Hematopoietic multipotent progenitor cell (in vitro differentiated cells): ENCODE data around the gene STK38. TPM values are rescaled to one million over a fixed set of nuclear protein-coding genes. Genes with fewer than 3 reads are reported as not detected.
A peak's percentile ranks its signal among the peaks of the same experiment; 100 is the strongest.

Source experiments
- DNase-seq, 3 donors: peaks; one replicate each; pipeline ENCODE4 v3.0.0-alpha.2; 2011 to 2015; ENCODE audit warnings: low read depth in 2 of 3, low spot score in 2 of 3
- total RNA-seq: library from RNA; depleted of rRNA; stranded (reverse); fragments of >200 nt; gene quantifications from one replicate; pipeline ENCODE4 v1.2.3, GENCODE V29; 2012

The STK38 gene
- total RNA-seq, 1 donor, result 13.5 TPM

DNA sequence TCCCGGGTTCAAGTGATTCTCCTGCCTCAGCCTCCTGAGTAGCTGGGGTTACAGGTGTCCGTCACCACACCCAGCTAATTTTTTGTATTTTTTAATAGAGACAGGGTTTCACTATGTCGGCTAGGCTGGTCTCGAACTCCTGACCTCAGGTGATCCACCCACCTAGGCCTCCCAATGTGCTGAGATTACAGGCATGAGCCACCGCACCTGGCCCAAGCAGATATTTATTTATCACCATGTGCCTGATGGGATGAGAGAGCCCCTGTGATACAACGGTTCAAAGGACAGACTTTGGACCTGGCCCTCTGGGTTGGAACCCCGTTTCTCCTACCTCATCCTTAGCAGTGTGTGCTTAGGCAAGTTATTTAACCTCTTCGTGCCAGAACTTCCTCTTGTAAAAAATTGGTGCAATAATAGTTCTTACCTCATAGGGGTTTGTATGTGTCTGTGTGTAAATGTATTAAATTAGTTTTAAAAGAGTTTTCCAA is 19.2 kb upstream of the STK38 start:
- DNase-seq, result no peak

DNA sequence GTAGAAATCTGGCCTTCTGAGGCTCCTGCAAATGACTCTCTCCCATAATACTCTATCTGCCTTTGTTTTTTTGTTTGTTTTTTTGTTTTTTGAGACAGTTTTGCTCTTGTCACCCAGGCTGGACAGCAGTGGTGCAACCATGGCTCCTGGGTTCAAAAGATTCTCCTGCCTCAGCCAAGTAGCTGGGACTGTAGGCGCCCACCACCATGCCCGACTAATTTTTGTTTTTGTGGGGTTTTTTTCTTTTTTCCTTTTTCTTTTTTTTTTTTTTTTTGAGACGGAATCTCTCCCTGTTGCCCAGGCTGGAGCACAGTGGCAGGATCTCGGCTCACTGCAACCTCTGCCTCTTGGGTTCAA is 16.6 kb upstream of the STK38 start:
- no peak for DNase-seq

- DNase-seq, result no peak
These were observed 16.1 kb upstream of the STK38 start for GRCh38 chr6:36563237-36563927.

GRCh38 chr6:36560822-36561221 is 13.5 kb upstream of the STK38 start:
- no peak for DNase-seq

DNA sequence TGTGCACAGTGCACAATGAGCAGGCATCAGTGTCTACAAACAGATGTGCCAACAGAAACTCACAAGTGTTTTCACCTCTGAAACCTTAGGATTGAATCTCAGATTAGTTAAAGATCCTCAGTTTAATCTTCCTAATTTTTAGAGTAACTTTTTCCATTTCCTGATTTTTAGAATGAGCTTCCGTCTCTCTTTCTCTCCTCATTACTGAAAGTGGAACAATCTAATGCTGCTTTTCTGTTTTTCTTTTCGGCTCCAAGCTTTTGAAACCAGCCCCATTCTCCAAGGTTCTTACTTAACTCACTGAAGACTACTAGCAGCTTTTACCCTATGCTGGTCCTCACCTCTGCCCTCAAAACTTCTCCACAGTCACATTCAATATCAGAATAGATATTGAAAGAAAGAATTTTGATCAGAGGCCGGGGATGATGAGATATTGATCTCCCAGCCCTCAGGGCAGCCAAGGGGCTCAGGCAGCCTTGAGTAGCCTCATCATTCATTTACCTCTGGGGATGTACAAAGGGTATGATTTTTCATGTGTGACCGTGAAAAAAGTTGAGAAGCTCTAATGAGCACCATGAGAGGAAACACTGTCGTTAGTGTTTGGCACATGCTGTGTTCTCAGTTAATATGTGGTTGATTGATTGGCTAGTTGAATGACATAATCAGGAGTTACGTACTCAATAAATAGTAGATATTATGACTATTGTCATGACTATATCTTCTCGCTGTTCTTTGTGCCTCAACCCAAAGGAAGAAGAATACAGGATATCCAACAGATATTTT is 11.9 kb upstream of the STK38 start:
- no peak for DNase-seq

DNA sequence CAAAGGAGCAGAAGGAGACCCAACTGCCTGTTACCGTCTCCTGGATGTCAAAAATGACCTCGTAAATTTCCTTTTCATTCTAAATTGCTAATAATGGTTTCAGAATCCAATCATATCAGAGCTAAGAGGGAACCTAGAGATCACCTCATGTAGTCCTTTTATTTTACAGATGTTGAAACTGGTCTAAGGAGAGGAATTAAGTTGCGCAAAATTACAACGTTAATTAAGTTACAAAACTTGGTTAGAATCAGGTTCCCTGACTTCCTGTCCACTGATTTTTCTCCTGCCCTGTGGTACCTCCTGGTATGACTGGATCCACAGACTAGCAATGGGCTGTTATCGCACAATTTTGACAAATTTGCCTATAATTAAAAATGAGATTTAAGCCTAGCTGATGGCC is 9.0 kb upstream of the STK38 start:
- no peak for DNase-seq

DNA sequence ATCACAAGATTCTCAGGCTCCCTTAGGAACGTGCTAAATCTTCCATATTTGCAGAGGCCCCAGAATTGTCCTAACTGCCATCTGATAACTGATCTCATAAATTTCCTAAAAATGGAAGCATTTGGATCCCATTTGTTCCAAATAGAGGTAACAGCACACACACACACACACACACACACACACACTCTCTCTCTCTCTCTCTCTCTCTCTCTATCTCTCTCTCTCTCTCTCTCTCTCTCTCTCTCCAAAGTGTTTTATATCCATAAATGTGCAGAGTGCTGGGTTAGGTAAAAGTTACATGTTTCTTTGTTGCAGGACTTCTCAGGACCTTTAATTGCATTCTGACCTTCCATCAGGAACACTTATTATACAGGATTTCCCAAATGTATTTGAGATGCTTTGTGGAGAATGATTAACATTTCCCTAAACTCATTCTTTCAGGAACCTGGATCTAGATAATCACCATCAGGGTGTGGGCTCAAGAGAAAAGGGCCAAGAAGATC is 8.5 kb upstream of the STK38 start:
- no peak for DNase-seq

DNA sequence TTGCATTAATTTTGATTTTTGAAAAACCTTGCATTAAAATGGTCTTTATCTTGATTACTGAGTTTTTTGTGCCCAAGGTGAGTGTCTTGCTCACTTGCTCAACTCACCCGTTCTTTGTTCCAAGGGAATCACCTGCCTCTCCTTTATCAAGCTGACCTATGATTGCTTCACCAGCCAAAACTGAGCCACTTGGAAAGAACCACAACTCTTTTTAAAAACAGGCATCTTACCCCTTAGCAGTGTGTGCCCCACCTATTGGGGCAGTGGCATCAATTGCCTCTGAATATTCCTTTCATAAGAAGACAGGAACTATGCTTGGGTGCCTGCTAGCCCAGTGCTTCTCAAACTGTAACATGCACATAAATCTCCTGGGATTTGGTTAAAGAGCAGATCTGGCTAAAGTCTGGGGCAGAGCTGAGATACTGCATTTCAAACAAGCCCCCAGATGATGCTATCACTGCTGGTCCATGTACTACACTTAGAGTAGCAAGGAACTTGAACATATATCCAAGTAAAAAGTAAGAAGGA is 3.3 kb upstream of the STK38 start:
- DNase-seq, result no peak

DNA sequence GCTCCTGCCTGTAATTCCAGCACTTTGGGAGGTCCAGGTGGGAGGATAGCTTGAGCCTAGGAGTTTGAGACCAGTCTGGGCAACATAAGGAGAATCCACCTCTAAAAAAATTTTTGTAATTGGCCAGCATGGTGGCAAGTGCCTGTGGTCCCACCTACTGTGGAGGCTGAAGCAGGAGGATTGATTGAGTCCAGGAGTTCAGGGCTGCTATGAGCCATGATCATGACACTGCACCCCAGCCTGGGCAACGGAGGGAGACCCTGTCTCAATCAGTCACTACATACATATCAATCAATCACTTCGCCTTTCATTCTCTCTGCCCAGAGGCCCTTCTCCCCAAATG is 1.1 kb upstream of the STK38 start:
- DNase-seq, result no peak

DNA sequence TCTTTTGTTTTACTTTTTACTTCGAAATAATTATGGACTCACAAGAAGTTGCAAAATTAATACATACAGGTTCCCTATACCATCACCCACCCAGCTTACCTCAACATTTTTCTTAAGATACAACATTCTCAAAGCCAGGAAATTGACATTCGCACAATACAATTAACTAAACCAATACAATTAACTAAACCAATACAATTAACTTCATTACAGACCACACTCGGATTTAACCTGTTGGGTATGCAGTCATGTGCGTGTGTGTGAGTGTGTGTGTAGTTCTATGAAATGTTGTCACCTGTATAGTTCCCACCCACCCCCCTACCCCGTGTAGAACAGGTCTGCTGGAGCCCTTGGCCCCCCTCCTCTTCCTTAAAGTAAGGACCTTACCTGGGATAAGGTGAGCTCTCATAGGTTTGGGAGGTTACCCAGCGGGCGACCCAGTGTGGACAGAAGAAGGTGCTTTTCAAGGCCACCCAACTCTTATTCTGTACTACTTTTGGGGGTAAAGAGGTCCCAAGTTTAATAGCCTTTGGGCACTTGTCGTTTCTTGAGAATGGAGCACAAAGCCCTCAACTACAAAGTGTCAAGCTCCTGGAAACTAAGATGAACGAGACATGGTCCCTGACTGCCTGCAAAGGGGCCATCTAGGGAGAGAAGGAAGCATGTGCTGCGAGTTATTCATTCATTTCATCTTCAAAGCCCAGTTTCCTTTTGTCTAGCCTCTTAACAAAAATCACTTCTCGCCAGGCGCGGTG is 544 bp upstream of the STK38 start:
- DNase-seq, result peak in 1 of 3 donors; percentile 9

DNA sequence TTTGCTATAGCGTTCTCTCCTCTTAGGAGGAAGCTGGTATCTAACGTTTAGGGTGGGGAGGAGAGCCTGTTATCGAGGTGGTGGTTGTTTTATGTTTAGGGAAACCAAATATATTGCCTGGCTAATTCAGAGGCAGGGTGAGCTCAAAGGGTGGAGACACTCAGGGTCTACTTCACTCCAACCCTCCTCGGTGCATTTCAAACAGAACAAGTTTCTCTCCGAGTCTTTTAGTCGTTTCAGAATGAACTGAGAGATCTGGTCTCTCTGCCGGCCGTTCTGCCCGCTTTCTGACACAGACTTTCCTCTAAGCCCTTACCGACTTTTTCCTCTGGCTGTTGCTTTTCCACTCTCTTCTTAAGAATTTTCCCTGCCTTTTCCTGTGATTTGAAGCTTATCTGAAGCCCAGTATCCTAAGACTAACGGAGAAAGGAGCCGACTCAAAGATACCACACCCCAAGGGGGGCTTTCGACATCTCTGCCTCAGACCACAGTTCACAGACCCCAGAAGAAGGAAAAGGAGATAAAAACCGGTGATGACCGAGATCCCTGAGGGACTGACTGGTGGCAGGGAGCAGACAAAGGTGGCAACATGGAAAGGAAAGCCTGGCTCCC is 865 bp downstream of the STK38 start:
- peak in 2 of 3 donors; percentile 9 to 11 for DNase-seq

DNA sequence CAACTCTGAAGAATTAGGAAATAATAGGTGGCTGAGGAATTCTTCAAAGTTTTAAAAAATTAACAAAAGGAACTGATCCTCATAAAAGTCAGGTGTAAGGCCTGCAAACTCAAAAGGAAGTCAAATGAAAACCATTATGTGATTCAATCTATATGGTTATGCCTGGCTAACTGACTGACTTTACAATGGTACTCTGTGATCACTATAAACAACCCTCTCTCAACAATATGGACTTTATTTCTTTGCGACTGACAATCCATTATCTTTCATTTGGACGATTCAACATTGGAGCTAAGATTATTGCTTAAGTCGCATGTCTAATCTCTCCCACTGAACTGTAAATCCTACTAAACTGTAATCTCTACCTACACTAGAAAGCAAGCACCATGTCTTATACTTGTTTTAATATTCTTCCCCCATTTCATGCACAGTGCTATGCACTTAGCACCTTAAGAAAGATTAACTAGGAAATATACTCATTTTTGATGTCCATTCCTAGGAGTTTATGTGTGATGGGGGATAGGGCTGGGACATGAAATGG is 1.4 kb downstream of the STK38 start:
- DNase-seq, result no peak

DNA sequence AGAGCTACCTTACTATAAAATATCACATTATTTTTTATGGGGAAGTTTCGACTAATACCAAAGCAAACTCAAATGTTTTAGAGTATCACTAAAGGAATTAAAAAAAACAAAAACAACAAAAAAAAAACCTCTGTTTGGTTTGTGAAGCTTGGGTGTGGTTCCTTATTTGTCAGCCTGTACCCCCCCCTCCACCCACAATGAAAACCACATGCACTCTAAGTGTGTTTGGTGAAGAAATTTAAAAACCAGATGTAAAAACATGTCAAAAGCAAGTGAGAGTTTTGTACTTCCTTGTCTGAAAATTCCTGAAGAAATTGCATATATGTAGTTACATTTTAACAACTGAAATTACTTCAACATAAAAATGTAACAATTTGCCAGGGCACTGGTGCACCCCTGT is 3.1 kb downstream of the STK38 start:
- DNase-seq, result peak in 2 of 3 donors; percentile 59 to 66

GRCh38 chr6:36542041-36542440 is 5.2 kb downstream of the STK38 start:
- no peak for DNase-seq

DNA sequence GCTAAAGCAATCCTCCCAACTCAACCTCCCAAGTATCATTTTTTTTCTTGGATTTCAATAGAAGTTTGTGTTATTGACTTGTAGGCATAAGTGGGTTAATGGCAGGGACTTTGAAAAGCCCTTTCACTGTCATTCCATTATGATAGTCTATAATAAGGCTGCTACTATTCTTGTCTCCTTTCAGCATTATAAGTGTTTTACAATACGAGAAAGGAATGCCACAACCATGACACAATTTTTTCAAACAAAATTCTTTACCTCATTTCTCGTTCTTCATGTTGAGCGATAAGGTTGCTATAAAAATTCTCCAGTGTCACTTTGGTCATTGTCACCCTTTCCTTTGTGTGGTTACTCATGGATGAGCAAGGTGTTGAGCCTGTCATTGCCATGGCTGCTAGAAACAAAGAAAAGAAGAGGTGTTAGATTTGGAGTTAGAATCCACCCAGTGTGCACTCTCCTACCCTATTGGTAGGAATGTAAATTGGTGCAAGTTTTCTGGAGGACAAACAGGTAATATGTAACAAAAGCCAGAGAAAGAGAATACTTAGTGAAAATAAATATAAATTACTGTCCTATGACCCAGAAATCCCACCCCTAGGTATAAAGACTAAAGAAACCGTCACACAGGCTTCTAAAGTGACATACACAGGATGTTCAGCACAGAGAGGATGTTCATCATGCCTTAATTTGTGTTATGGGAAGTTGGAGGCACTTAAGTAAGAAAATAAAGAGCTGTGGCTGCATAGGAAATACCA is 7.3 kb downstream of the STK38 start:
- DNase-seq, result no peak

- no peak for DNase-seq
These were observed 10.3 kb downstream of the STK38 start for GRCh38 chr6:36536873-36537547.

- no peak for DNase-seq
These were observed 14.0 kb downstream of the STK38 start for GRCh38 chr6:36533321-36533720.

- DNase-seq, result peak in 2 of 3 donors; percentile 48 to 79
These were observed 21.2 kb downstream of the STK38 start for GRCh38 chr6:36526066-36526465.

DNA sequence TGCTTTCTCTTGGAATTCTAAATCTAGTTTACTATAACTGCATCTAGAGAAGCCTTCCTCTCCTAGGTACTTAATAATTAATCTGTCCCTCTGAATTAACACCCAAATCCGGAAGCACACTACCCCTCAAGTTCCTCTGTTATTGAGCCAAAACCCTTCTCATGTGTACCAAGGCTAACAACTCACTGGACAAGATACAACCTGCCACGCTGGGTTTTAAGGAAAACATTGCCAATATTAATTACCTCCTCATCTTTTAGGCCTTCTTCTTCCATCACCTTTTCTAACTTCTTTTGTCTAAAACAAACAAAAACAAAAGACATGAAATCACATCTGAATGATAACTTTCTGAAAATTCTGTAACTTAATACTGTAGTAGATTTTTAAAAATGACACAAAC is 21.9 kb downstream of the STK38 start:
- DNase-seq, result no peak
